Glutamatergic neuron (in vitro differentiated cells): ENCODE results near the gene ATRNL1. TPM values are rescaled to one million over a fixed set of nuclear protein-coding genes. Genes with fewer than 3 reads are reported as not detected.

Experiments
- DNase-seq: peaks from one replicate; pipeline ENCODE4 v3.0.0; 2022
- H3K27ac Mint-ChIP-seq: one replicate; pipeline ENCODE4 v1.8.0; 2020; ENCODE audit warnings: mild to moderate bottlenecking, mixed read lengths, inconsistent platforms; ENCODE audit not compliant: unreplicated experiment
- H3K27me3 Mint-ChIP-seq: one replicate; pipeline ENCODE4 v1.8.0; 2020; ENCODE audit warnings: mild to moderate bottlenecking, moderate library complexity, mixed read lengths, inconsistent platforms; ENCODE audit not compliant: unreplicated experiment
- H3K36me3 Mint-ChIP-seq: one replicate; pipeline ENCODE4 v1.8.0; 2020; ENCODE audit warnings: mild to moderate bottlenecking, mixed read lengths, inconsistent platforms; ENCODE audit not compliant: unreplicated experiment
- H3K4me1 Mint-ChIP-seq: one replicate; pipeline ENCODE4 v1.8.0; 2020; ENCODE audit warnings: mild to moderate bottlenecking, low read depth, mixed read lengths, inconsistent platforms; ENCODE audit not compliant: unreplicated experiment
- H3K4me3 Mint-ChIP-seq: one replicate; pipeline ENCODE4 v1.8.0; 2020; ENCODE audit warnings: mild to moderate bottlenecking, mixed read lengths, inconsistent platforms; ENCODE audit not compliant: unreplicated experiment
- H3K9me3 Mint-ChIP-seq: one replicate; pipeline ENCODE4 v1.8.0; 2020; ENCODE audit warnings: mild to moderate bottlenecking, moderate library complexity, mixed read lengths, inconsistent platforms; ENCODE audit not compliant: unreplicated experiment
- CTCF ChIP-seq: fragments of 200-600 bp; sonication (generic); IDR thresholded peaks from one replicate; pipeline ENCODE4 v1.5.0; 2021; ENCODE audit not compliant: partially characterized antibody, unreplicated experiment
- total RNA-seq: library from RNA; stranded (reverse); fragmentation: NEBNext Ultra II Directional; extraction: Animal tissue kit (Norgen Biotek cat#: 25700); gene quantifications from one replicate; pipeline ENCODE4 v1.2.1, GENCODE V29; 2021; ENCODE audit not compliant: unreplicated experiment

ATRNL1 gene
- total RNA-seq, 1 donor from 2014 or later = 35.9 TPM

GRCh38 chr10:115982076-115982475 lies 888.9 kb downstream of the ATRNL1 start:
- peaks cover 2% of the 10 kb centered on the region for H3K27me3 Mint-ChIP-seq
- no peaks in the 10 kb centered on the region for H3K9me3 Mint-ChIP-seq
- H3K4me3 Mint-ChIP-seq = no peak overlapping the region
- no peaks in the 10 kb centered on the region for H3K36me3 Mint-ChIP-seq
- TF ChIP-seq CTCF = no peak
- peaks cover 18% of the 10 kb centered on the region for H3K4me1 Mint-ChIP-seq
- H3K27ac Mint-ChIP-seq = no peak overlapping the region
- no peak for DNase-seq

- Mint-ChIP-seq H3K36me3 (no peaks in the 10 kb centered on the region), H3K4me1 (peaks cover 15% of the 10 kb centered on the region), H3K9me3 (no peaks in the 10 kb centered on the region), H3K4me3 (no peak overlapping the region), H3K27ac (no peak overlapping the region), H3K27me3 (peaks cover 2% of the 10 kb centered on the region)
- no peak for DNase-seq
- TF ChIP-seq CTCF = no peak
Measured at GRCh38 chr10:115982526-115982925, 889.4 kb downstream of the ATRNL1 start.

- DNase-seq = no peak
- TF ChIP-seq CTCF = no peak
- no peaks in the 10 kb centered on the region for H3K9me3 Mint-ChIP-seq
- H3K27me3 Mint-ChIP-seq = peaks cover 2% of the 10 kb centered on the region
- no peak overlapping the region for H3K4me3 Mint-ChIP-seq
- no peak overlapping the region for H3K27ac Mint-ChIP-seq
- H3K4me1 Mint-ChIP-seq = peaks cover 13% of the 10 kb centered on the region
- H3K36me3 Mint-ChIP-seq = peaks cover 7% of the 10 kb centered on the region
Measured at GRCh38 chr10:115985786-115986185, 892.6 kb downstream of the ATRNL1 start.

- Mint-ChIP-seq H3K27ac (no peak overlapping the region), H3K4me1 (peaks cover 9% of the 10 kb centered on the region), H3K4me3 (no peak overlapping the region), H3K36me3 (peaks cover 9% of the 10 kb centered on the region), H3K9me3 (peaks cover 2% of the 10 kb centered on the region), H3K27me3 (no peaks in the 10 kb centered on the region)
- no peak for DNase-seq
- TF ChIP-seq CTCF = no peak
Measured at GRCh38 chr10:115988380-115988779, 895.2 kb downstream of the ATRNL1 start.

GRCh38 chr10:115989621-115990020 lies 896.5 kb downstream of the ATRNL1 start:
- Mint-ChIP-seq H3K4me1 (peaks cover 11% of the 10 kb centered on the region), H3K27ac (no peak overlapping the region), H3K36me3 (peaks cover 9% of the 10 kb centered on the region)

More at GRCh38 chr10:115989621-115990020, 896.5 kb downstream of the ATRNL1 start:
- no peak for TF ChIP-seq CTCF
- H3K27me3 Mint-ChIP-seq = no peaks in the 10 kb centered on the region
- DNase-seq = no peak
- no peak overlapping the region for H3K4me3 Mint-ChIP-seq
- H3K9me3 Mint-ChIP-seq = peaks cover 2% of the 10 kb centered on the region
